ENCODE data around the gene VIPR2.

- TF ChIP-seq CTCF (IDR thresholded peaks at IDR 0.05 in 8 of 11, conservative IDR thresholded peaks at IDR 0.05 in 3 of 11) = no peak
- no peak for TF ChIP-seq POLR2AphosphoS5 (IDR thresholded peaks at IDR 0.05)
- no peak for TF ChIP-seq POLR2A (IDR thresholded peaks at IDR 0.05)
Measured at GRCh38 chr7:159145490-159145855, 806 bp upstream of the VIPR2 start.
